Measurements from ENCODE around the gene CARD16.
"Not testable (repeated sequence)": the region's sequence is repeated elsewhere in the genome, so short reads cannot be mapped to it uniquely, and the experiment has no call there.

The CARD16 gene

DNA sequence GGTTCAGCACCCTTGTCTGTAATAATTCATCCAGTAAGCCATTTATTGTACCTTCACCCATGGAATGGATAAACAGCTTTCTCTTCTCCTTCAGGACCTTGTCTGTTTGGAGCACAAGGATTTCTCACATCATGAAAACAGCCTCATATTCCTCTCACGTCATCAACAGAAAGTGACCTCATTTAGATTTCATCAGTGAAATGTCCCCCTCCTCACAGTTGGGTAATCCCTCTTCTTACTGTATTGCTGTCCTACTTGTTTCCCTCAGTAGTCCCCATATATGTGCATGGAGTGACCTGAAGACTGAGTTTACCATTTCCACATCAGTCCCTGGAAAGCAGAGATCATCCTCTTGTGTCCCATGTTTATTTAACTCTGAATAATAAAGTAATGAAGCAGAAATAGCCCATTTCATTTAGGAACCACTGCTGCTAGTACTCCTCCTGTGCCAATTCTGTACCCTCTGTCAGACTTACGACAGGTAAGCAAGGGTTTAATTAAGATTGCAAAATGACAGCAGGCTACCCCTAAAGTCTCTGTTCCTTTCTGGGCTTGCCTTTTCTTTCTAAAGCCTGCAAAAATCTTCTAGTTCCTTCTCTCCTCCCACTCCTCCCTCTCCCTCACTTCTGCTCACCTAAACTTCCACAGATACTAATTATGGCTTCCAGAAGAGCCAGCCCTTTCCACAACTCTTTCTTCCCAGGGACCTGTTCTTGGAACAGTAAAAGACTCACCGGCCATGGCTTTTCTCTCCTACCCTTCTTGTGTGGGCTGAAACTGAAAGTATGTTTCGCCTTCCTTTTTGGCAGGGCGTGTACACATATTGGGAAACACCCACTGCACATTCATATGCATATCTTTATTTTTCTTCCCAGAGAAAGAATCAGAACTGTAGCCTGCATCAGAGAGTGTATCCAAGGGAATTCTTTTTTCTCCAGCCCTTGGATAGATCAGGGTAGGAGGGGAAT, at the start of gene CARD16:
TSS of gene CARD16 (minus strand) at position 779 of the 968 bp plus-strand sequence. CDS start at position 741, 38 bp downstream.
- DNase-seq (ENCODE audit: low spot score): peak; percentile 10
- in situ Hi-C loops (cut with MboI; ENCODE audit: low sequenced_read_pairs, unreplicated experiment): not testable (repeated sequence)

- no peak for DNase-seq (ENCODE audit: low spot score)
- TF ChIP-seq CTCF (IDR thresholded peaks at IDR 0.05; ENCODE audit: borderline replicate concordance, control extremely low read depth, extremely low read depth, insufficient read depth, missing control alignments): no peak
- in situ Hi-C loops (cut with MboI; ENCODE audit: low sequenced_read_pairs, unreplicated experiment): no loop called here
Observed at GRCh38 chr11:105092256-105093239, 47.4 kb upstream of the CARD16 start.

- no peak for TF ChIP-seq CTCF (IDR thresholded peaks at IDR 0.05; ENCODE audit: borderline replicate concordance, control extremely low read depth, extremely low read depth, insufficient read depth, missing control alignments)
- no peak for DNase-seq (ENCODE audit: low spot score)
- in situ Hi-C loops (cut with MboI; ENCODE audit: low sequenced_read_pairs, unreplicated experiment): no loop called here
Observed at GRCh38 chr11:105081412-105082150, 36.4 kb upstream of the CARD16 start.

- in situ Hi-C loops (cut with MboI; ENCODE audit: low sequenced_read_pairs, unreplicated experiment); DNase-seq (ENCODE audit: low spot score): not testable (repeated sequence)
Observed at GRCh38 chr11:105080171-105080906, 35.2 kb upstream of the CARD16 start.

DNA sequence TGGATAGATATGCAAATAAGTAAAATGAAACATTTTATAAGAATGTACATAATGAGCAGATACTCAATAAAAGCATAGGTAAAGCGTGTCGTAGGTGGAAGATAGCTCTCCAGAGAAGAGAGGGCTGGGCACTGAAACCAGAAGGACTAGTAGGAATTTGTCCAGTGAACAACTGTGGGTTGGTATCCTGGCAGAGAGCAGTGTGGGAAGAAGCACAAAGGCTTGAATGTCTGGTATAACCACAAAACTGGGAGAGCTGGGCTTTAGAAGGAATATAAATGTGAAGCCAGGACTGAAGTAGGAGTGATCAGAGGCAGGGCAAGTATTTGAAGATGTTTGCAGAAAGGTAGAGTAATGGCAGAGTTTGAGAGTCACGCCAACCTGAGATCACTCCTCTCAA, 33.1 kb upstream of the CARD16 start:
- in situ Hi-C loops (cut with MboI; ENCODE audit: low sequenced_read_pairs, unreplicated experiment): no loop called here
- no peak for TF ChIP-seq CTCF (IDR thresholded peaks at IDR 0.05; ENCODE audit: borderline replicate concordance, control extremely low read depth, extremely low read depth, insufficient read depth, missing control alignments)
- no peak for DNase-seq (ENCODE audit: low spot score)

GRCh38 chr11:105077141-105077790, 32.1 kb upstream of the CARD16 start:
- in situ Hi-C loops (cut with MboI; ENCODE audit: low sequenced_read_pairs, unreplicated experiment); DNase-seq (ENCODE audit: low spot score): not testable (repeated sequence)

- no peak for TF ChIP-seq CTCF (IDR thresholded peaks at IDR 0.05; ENCODE audit: borderline replicate concordance, control extremely low read depth, extremely low read depth, insufficient read depth, missing control alignments)
- in situ Hi-C loops (cut with MboI; ENCODE audit: low sequenced_read_pairs, unreplicated experiment): no loop called here
- no peak for DNase-seq (ENCODE audit: low spot score)
Observed at GRCh38 chr11:105074166-105074530, 29.0 kb upstream of the CARD16 start.
